A549 (cell line): ENCODE measurements around the gene RBBP5. TPM values are rescaled to one million over a fixed set of nuclear protein-coding genes. Genes with fewer than 3 reads are reported as not detected.

Source experiments
- ATAC-seq, 2 experiments: fragments of 200-7000 bp in 1 of 2; fragments of >200 bp in 1 of 2; cut with Nextera tagmentation in 1 of 2; cut with Tn5 transposase in 1 of 2; 3 replicates each; pipeline versions ENCODE4 v1.8.0 to v1.9.1; 2018 to 2020; ENCODE audit warnings: mild to moderate bottlenecking in 1 of 2, moderate library complexity in 1 of 2
- CTCF ChIA-PET: fragments of 300-600 bp; sonication (Branson Sonifier 250); formaldehyde crosslinking; extraction: SDS; loops from one replicate; lab custom pipeline; 2021; ENCODE audit warnings: antibody characterized with exemption, inconsistent platforms; lab: Yijun Ruan, JAX
- POLR2A ChIA-PET: fragments of 350-600 bp; formaldehyde crosslinking; extraction: SDS; loops from one replicate; lab custom pipeline; 2021; ENCODE audit warnings: antibody characterized with exemption, inconsistent platforms; lab: Yijun Ruan, JAX
- DNase-seq, 2 experiments: peaks; one replicate each; pipeline versions ENCODE4 v3.0.0 to v3.0.0-alpha.2; 2011 to 2016; ENCODE audit warnings: low read depth in 1 of 2, low spot score in 1 of 2
- FAIRE-seq: peaks from 2 replicates; lab custom pipeline; 2011; peaks lifted over from hg19 to GRCh38; lab: Jason Lieb, UNC
- H3K27ac ChIP-seq, 2 experiments: fragments of >200 bp; sonication (Bioruptor Twin); formaldehyde crosslinking; 3 replicates each; pipeline ENCODE4 v1.5.1; 2016 to 2017
- H3K4me1 ChIP-seq: fragments of >200 bp; sonication (Bioruptor Twin); formaldehyde crosslinking; 3 replicates; pipeline ENCODE4 v1.6.1; 2016
- H3K4me2 ChIP-seq: fragments of >200 bp; sonication (Bioruptor Twin); formaldehyde crosslinking; 3 replicates; pipeline ENCODE4 v1.6.1; 2016
- H3K4me3 ChIP-seq: fragments of >200 bp; sonication (Bioruptor Twin); formaldehyde crosslinking; 3 replicates; pipeline ENCODE4 v1.5.1; 2016
- H3K9me3 ChIP-seq: fragments of >200 bp; sonication (Bioruptor Twin); formaldehyde crosslinking; 3 replicates; pipeline ENCODE4 v1.6.1; 2016
- BHLHE40 ChIP-seq: IDR thresholded peaks from 2 replicates; pipeline ENCODE4 v1.6.1; 2012; ENCODE audit warnings: low read depth, low read length, inconsistent platforms
- CBX2 ChIP-seq: fragments of 200-600 bp; sonication (generic); IDR thresholded peaks from 2 replicates; pipeline ENCODE4 v1.6.1; 2016; ENCODE audit warnings: low read depth, mild to moderate bottlenecking, borderline replicate concordance
- EHF ChIP-seq: fragments of 250-450 bp; sonication (Bioruptor Pico); IDR thresholded peaks from 2 replicates; pipeline ENCODE4 v1.5.0; 2020; ENCODE audit warnings: mild to moderate bottlenecking
- ESRRA ChIP-seq: fragments of 150-350 bp; IDR thresholded peaks from 2 replicates; pipeline ENCODE4 v1.6.1; 2014; ENCODE audit warnings: mild to moderate bottlenecking, low read length, borderline replicate concordance
- FOSL2 ChIP-seq, 2 experiments: fragments of 450-650 bp in 1 of 2; fragments of >200 bp in 1 of 2; sonication (Bioruptor Twin) in 1 of 2; formaldehyde crosslinking; IDR thresholded peaks; 2 replicates each; pipeline versions ENCODE4 v1.5.0 to v1.6.1; 2016 to 2020; ENCODE audit warnings: mild to moderate bottlenecking in 1 of 2, moderate library complexity in 1 of 2
- HDAC2 ChIP-seq: fragments of 200-600 bp; sonication (generic); IDR thresholded peaks from 2 replicates; pipeline ENCODE4 v1.6.1; 2016
- HMGXB4 ChIP-seq: fragments of 250-450 bp; sonication (Bioruptor Pico); IDR thresholded peaks from 2 replicates; pipeline ENCODE4 v1.5.0; 2021; ENCODE audit warnings: mild to moderate bottlenecking, moderate library complexity, borderline replicate concordance
- HOXA7 ChIP-seq: fragments of 250-450 bp; sonication (Bioruptor Pico); IDR thresholded peaks from 2 replicates; pipeline ENCODE4 v1.5.0; 2020; ENCODE audit warnings: mild to moderate bottlenecking, moderate library complexity
- JUN ChIP-seq, 2 experiments: fragments of >200 bp; sonication (Bioruptor Twin); formaldehyde crosslinking; IDR thresholded peaks; 2 replicates in 1 of 2; 3 replicates in 1 of 2; pipeline ENCODE4 v1.6.1; 2016 to 2017
- JUNB ChIP-seq: fragments of >200 bp; sonication (Bioruptor Twin); formaldehyde crosslinking; IDR thresholded peaks from 2 replicates; pipeline ENCODE4 v1.6.1; 2016
- KDM5A ChIP-seq: fragments of 200-600 bp; sonication (generic); IDR thresholded peaks from 2 replicates; pipeline ENCODE4 v1.6.1; 2016; ENCODE audit warnings: antibody characterized with exemption, mild to moderate bottlenecking
- MAFK ChIP-seq: fragments of 450-650 bp; IDR thresholded peaks from 2 replicates; pipeline ENCODE4 v1.6.1; 2014; ENCODE audit not compliant: partially characterized antibody
- MAX ChIP-seq: IDR thresholded peaks from 2 replicates; pipeline ENCODE4 v1.6.1; 2012
- MAZ ChIP-seq: fragments of 150-350 bp; IDR thresholded peaks from 2 replicates; pipeline ENCODE4 v1.6.1; 2014; ENCODE audit warnings: antibody characterized with exemption, low read depth, low read length, borderline replicate concordance
- NR3C1 ChIP-seq: fragments of >200 bp; sonication (Bioruptor Twin); formaldehyde crosslinking; IDR thresholded peaks from 3 replicates; pipeline ENCODE4 v1.6.1; 2017
- RCOR1 ChIP-seq: fragments of 150-350 bp; IDR thresholded peaks from 2 replicates; pipeline ENCODE4 v1.6.1; 2014; ENCODE audit warnings: antibody characterized with exemption, low read length, low read depth
- REST ChIP-seq: fragments of 200-600 bp; sonication (generic); IDR thresholded peaks from 2 replicates; pipeline ENCODE4 v1.6.1; 2016; ENCODE audit warnings: antibody characterized with exemption, mild to moderate bottlenecking, moderate library complexity
- SMC3 ChIP-seq: fragments of >200 bp; sonication (Bioruptor Twin); formaldehyde crosslinking; IDR thresholded peaks from 3 replicates; pipeline ENCODE4 v1.6.1; 2018; ENCODE audit warnings: inconsistent platforms
- SREBF2 ChIP-seq: fragments of 450-650 bp; IDR thresholded peaks from 2 replicates; pipeline ENCODE4 v1.6.1; 2014; ENCODE audit warnings: mild to moderate bottlenecking, moderate library complexity
- TFCP2L1 ChIP-seq: fragments of 250-450 bp; sonication (Bioruptor Pico); IDR thresholded peaks from 2 replicates; pipeline ENCODE4 v1.5.0; 2021; ENCODE audit warnings: mild to moderate bottlenecking
- ZC3H11A ChIP-seq: fragments of 450-650 bp; IDR thresholded peaks from 2 replicates; pipeline ENCODE4 v1.6.1; 2014; ENCODE audit warnings: antibody characterized with exemption, mild to moderate bottlenecking
- ZFP36 ChIP-seq: fragments of 450-650 bp; IDR thresholded peaks from 2 replicates; pipeline ENCODE4 v1.6.1; 2014; ENCODE audit warnings: borderline replicate concordance; ENCODE audit not compliant: partially characterized antibody
- ZNF302 ChIP-seq: fragments of 250-450 bp; sonication (Bioruptor Pico); IDR thresholded peaks from 2 replicates; pipeline ENCODE4 v1.9.0; 2021; ENCODE audit warnings: inconsistent platforms, mild to moderate bottlenecking, moderate library complexity
- WGBS: methylation state at CpG from one replicate; pipeline ENCODE4 v1.1.6; 2017; ENCODE audit errors: missing lambda C conversion rate; 5-methylcytosine and 5-hydroxymethylcytosine counted together
- polyA plus RNA-seq, 4 experiments: library from polyadenylated mRNA; depleted of rRNA in 3 of 4; stranded (reverse); fragments of >200 nt; fragmentation: RNase III in 1 of 4; extraction: RNeasy Plus Mini Kit Qiagen cat#74134 plus additional on column Dnase treatment in 1 of 4; gene quantifications; 2 replicates in 3 of 4; 3 replicates in 1 of 4; pipeline ENCODE4 v1.2.3, GENCODE V29; 2011 to 2017

Gene RBBP5
- polyA plus RNA-seq, 2 of the 4 experiments (the other 2 are of a cell fraction), result 15.9 to 21.8 TPM

DNA sequence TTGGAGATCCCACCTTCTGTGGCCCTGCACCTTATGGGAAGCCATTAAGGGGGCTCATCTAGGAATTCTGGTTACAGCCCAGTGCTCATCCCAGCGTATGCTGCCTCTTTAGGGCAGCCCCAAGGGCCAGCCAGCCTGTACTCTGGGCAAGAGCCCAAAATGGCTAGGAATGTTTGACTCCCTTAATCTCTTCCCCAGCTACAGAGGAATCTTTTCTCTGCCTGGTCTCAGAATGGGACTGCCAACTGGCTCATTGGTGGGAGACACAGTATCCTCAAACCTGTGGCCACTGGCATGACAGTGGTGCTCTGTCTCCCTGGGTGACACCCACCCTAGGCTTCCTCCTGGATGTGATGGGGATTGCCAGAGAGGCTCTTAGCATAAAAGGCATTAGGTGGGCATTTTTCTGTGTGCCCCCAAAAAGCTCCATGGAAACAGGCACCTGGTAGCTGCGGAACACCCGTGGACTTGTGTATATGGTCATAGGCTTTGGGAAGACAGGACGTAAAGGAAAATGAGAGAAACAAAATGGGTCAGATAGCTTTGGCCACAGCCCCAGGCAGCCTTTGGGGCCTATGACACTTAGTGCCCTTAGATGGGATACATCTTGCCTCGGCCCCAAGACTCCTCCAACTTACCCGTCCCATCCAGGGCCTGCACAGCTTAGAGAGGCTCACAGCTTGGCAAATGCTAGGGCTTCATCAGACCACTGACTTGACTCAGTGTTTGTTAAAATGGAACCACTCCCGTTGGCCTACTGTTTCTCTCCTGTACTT is 44.4 kb downstream of the RBBP5 start:
- H3K4me1 ChIP-seq, result no peaks in the 10 kb centered on the region
- no peaks in the 10 kb centered on the region for H3K9me3 ChIP-seq
- no peak overlapping the region for H3K4me3 ChIP-seq
- FAIRE-seq (no peak), ATAC-seq (no peak), DNase-seq (no peak)
- no peak overlapping the region for H3K27ac ChIP-seq
- H3K4me2 ChIP-seq, result no peak overlapping the region
- no peak for TF ChIP-seq MAZ
- POLR2A ChIA-PET, result no interaction called here
- 80% methylated on average over 7 of the region's 7 CpGs for WGBS
- CTCF ChIA-PET, result interaction anchor here (1.0 to 15.7 kb wide), 4 partner anchors 12 to 88 kb away, joined by 3 to 134 read pairs (median 4); no protein-coding TSS in a partner anchor

GRCh38 chr1:205076245-205076761 is 45.5 kb downstream of the RBBP5 start:
- Histone ChIP-seq H3K9me3 (no peaks in the 10 kb centered on the region), H3K27ac (no peak overlapping the region), H3K4me3 (no peak overlapping the region), H3K4me1 (no peaks in the 10 kb centered on the region), H3K4me2 (no peak overlapping the region)
- TF ChIP-seq SMC3 (no peak), JUN (IDR thresholded peaks at IDR 0.05) (no peak), HDAC2 (no peak)
- ATAC-seq (no peak; a peak in 1 of 6 replicates), FAIRE-seq (no peak), DNase-seq (no peak)
- CTCF ChIA-PET, result interaction anchor here (1.2 to 15.7 kb wide), 5 partner anchors 8 to 100 kb away, joined by 3 to 134 read pairs (median 5); partner anchors contain the start of gene TMEM81
- POLR2A ChIA-PET, result interaction anchor here (0.6 kb wide), 1 partner anchor 163 kb away, joined by 3 read pairs; no protein-coding TSS in a partner anchor
- WGBS, result 78% methylated on average over 4 of the region's 4 CpGs

DNA sequence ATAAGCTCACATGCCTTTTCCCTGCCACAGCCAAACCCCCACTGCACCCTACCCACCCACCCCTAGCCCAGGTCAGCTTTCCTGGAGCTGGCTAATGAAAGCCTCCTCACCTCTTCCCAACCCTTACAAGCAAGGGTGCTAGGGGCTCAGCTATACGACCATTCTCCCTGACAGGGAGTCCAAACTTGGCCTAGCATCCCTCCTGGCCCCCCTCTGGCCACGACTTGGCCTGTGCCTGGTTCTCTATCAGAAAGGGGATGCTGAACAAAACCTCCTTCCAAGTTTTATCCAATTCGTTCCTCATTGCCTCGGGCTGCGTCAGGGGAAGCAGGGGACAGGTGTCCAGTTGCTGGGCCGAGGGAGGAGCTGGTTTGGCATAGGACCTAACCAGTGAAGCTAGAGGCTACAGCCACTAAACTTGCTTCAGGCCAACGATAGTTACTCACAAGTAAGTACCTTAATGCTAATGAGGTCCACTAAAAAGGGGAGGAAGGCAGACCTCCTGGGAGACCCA is 46.1 kb downstream of the RBBP5 start:
- ATAC-seq (no peak), FAIRE-seq (no peak), DNase-seq (no peak)
- TF ChIP-seq SREBF2 (no peak), HOXA7 (CRISPR knock-in tag) (no peak), KDM5A (no peak), MAFK (no peak), JUNB (no peak), MAX (no peak), FOSL2 (IDR thresholded peaks at IDR 0.05) (no peak), FOSL2 (CRISPR knock-in tag; IDR thresholded peaks at IDR 0.05) (no peak), ZC3H11A (no peak), ESRRA (no peak), NR3C1 (no peak), TFCP2L1 (CRISPR knock-in tag) (no peak), RCOR1 (no peak), CBX2 (no peak), ZNF302 (no peak), EHF (CRISPR knock-in tag) (no peak), HMGXB4 (CRISPR knock-in tag) (no peak), BHLHE40 (no peak), ZFP36 (no peak), REST (no peak)
- Histone ChIP-seq H3K4me3 (no peak overlapping the region), H3K9me3 (no peaks in the 10 kb centered on the region), H3K27ac (no peak overlapping the region), H3K4me2 (no peak overlapping the region), H3K4me1 (no peaks in the 10 kb centered on the region)
- ChIA-PET CTCF (interaction anchor here (0.5 to 15.7 kb wide), 6 partner anchors 8 to 542 kb away, joined by 3 to 134 read pairs (median 8); partner anchors contain the start of gene TMEM81), POLR2A (interaction anchor here (0.6 kb wide), 1 partner anchor 164 kb away, joined by 3 read pairs; no protein-coding TSS in a partner anchor)
- WGBS, result 54% methylated on average over 7 of the region's 7 CpGs
